Astrocyte (in vitro differentiated cells and primary cell): ENCODE measurements around the gene FLCN. TPM values are rescaled to one million over a fixed set of nuclear protein-coding genes. Genes with fewer than 3 reads are reported as not detected.
"Not testable (repeated sequence)": the region's sequence is repeated elsewhere in the genome, so short reads cannot be mapped to it uniquely, and the experiment has no call there.

ENCODE experiments used
- DNase-seq: peaks from one replicate; pipeline ENCODE4 v3.0.0-alpha.2; 2010; ENCODE audit warnings: low read depth
- FAIRE-seq: peaks from 2 replicates; lab custom pipeline; 2011; peaks lifted over from hg19 to GRCh38; lab: Jason Lieb, UNC
- H2AFZ ChIP-seq: 2 replicates; pipeline ENCODE4 v1.6.0; 2012; ENCODE audit warnings: low read depth, low read length, inconsistent platforms
- H3K27ac ChIP-seq: 2 replicates; pipeline ENCODE4 v1.5.1; 2011; ENCODE audit warnings: low read depth, low read length, inconsistent platforms
- H3K27me3 ChIP-seq: 2 replicates; pipeline ENCODE4 v1.6.0; 2011; ENCODE audit warnings: low read length, inconsistent platforms; ENCODE audit not compliant: insufficient read depth
- H3K36me3 ChIP-seq: 2 replicates; pipeline ENCODE4 v1.5.1; 2011; ENCODE audit warnings: low read length, inconsistent platforms; ENCODE audit not compliant: insufficient read depth
- H3K4me1 ChIP-seq: 2 replicates; pipeline ENCODE4 v1.5.1; 2011; ENCODE audit warnings: low read length, inconsistent platforms; ENCODE audit not compliant: insufficient read depth
- H3K4me2 ChIP-seq: 2 replicates; pipeline ENCODE4 v1.6.0; 2012; ENCODE audit warnings: low read length, inconsistent platforms
- H3K4me3 ChIP-seq: 2 replicates; pipeline ENCODE4 v1.5.1; 2011; ENCODE audit warnings: low read depth, mild to moderate bottlenecking, low read length, inconsistent platforms; ENCODE audit not compliant: insufficient read depth
- H3K79me2 ChIP-seq: 2 replicates; pipeline ENCODE4 v1.6.0; 2012; ENCODE audit warnings: mild to moderate bottlenecking, low read length, inconsistent platforms; ENCODE audit not compliant: insufficient read depth
- H3K9ac ChIP-seq: 2 replicates; pipeline ENCODE4 v1.6.0; 2012; ENCODE audit warnings: mild to moderate bottlenecking, low read length, inconsistent platforms
- H3K9me3 ChIP-seq: 2 replicates; pipeline ENCODE4 v1.5.1; 2012; ENCODE audit warnings: low read depth, mild to moderate bottlenecking, low read length, inconsistent platforms; ENCODE audit not compliant: insufficient read depth
- H4K20me1 ChIP-seq: 2 replicates; pipeline ENCODE4 v1.6.0; 2012; ENCODE audit warnings: low read length, inconsistent platforms; ENCODE audit not compliant: insufficient read depth
- H3K27ac Mint-ChIP-seq: one replicate; pipeline ENCODE4 v1.8.0; 2021; ENCODE audit warnings: mild to moderate bottlenecking, mixed read lengths; ENCODE audit not compliant: unreplicated experiment
- H3K27me3 Mint-ChIP-seq: one replicate; pipeline ENCODE4 v1.8.0; 2021; ENCODE audit warnings: low read depth, mixed read lengths; ENCODE audit not compliant: unreplicated experiment
- H3K36me3 Mint-ChIP-seq: one replicate; pipeline ENCODE4 v1.8.0; 2021; ENCODE audit warnings: low read depth, mixed read lengths; ENCODE audit not compliant: unreplicated experiment
- H3K4me1 Mint-ChIP-seq: one replicate; pipeline ENCODE4 v1.8.0; 2021; ENCODE audit warnings: low read depth, mixed read lengths; ENCODE audit not compliant: unreplicated experiment
- H3K4me3 Mint-ChIP-seq: one replicate; pipeline ENCODE4 v1.8.0; 2021; ENCODE audit warnings: mild to moderate bottlenecking, moderate library complexity, mixed read lengths; ENCODE audit not compliant: unreplicated experiment
- H3K9me3 Mint-ChIP-seq: one replicate; pipeline ENCODE4 v1.8.0; 2021; ENCODE audit warnings: mild to moderate bottlenecking, mixed read lengths; ENCODE audit not compliant: unreplicated experiment
- EZH2 ChIP-seq: IDR thresholded peaks from 2 replicates; pipeline ENCODE4 v1.6.1; 2012; ENCODE audit warnings: mild to moderate bottlenecking, low read length, inconsistent platforms; ENCODE audit not compliant: insufficient read depth
- total RNA-seq: library from RNA; stranded (reverse); gene quantifications from 2 replicates; pipeline ENCODE4 v1.2.1, GENCODE V29; 2021
- TF ChIP-seq, protein P1 (sequence below): IDR thresholded peaks from 2 replicates; pipeline ENCODE4 v1.5.1; 2011; ENCODE audit warnings: low read depth, mild to moderate bottlenecking, inconsistent platforms, low read length, moderate library complexity; ENCODE audit not compliant: insufficient read depth

Gene FLCN
- total RNA-seq, 1 donor from 2014 or later: 40.0 TPM

DNA sequence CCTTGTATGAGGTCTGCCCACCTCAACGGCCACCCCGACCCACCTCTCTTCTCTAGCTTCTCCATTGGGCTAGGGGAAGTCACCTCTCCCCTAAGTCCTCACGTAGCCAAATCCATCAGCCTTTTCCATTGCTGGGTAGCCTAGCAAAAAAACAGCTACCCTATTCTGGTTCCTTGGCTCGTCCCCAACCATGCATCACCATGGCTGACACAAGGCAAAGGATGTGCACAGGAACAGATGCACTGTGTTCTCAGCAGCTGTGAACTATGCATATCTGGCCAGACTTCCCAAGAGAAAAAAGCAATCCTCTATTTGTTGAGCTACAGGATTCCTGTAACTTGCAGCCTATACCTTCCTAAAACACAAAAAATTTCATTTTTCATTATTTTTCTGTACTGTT is 22.0 kb upstream of the FLCN start:
- no peak overlapping the region for H3K27ac ChIP-seq
- FAIRE-seq (no peak), DNase-seq (no peak)
- no peaks in the 10 kb centered on the region for H3K79me2 ChIP-seq
- Mint-ChIP-seq H3K27ac (no peak overlapping the region), H3K9me3 (no peaks in the 10 kb centered on the region), H3K27me3 (no peaks in the 10 kb centered on the region), H3K36me3 (peaks cover 26% of the 10 kb centered on the region), H3K4me3 (peak overlapping the region; percentile 4), H3K4me1 (no peaks in the 10 kb centered on the region)
- H3K9ac ChIP-seq: no peak overlapping the region
- H3K4me1 ChIP-seq: no peaks in the 10 kb centered on the region
- TF ChIP-seq, protein P1, sequence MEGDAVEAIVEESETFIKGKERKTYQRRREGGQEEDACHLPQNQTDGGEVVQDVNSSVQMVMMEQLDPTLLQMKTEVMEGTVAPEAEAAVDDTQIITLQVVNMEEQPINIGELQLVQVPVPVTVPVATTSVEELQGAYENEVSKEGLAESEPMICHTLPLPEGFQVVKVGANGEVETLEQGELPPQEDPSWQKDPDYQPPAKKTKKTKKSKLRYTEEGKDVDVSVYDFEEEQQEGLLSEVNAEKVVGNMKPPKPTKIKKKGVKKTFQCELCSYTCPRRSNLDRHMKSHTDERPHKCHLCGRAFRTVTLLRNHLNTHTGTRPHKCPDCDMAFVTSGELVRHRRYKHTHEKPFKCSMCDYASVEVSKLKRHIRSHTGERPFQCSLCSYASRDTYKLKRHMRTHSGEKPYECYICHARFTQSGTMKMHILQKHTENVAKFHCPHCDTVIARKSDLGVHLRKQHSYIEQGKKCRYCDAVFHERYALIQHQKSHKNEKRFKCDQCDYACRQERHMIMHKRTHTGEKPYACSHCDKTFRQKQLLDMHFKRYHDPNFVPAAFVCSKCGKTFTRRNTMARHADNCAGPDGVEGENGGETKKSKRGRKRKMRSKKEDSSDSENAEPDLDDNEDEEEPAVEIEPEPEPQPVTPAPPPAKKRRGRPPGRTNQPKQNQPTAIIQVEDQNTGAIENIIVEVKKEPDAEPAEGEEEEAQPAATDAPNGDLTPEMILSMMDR: no peak
- TF ChIP-seq EZH2: no peak
- no peaks in the 10 kb centered on the region for H3K27me3 ChIP-seq
- no peaks in the 10 kb centered on the region for H3K9me3 ChIP-seq
- H3K4me2 ChIP-seq: no peak overlapping the region
- H2AFZ ChIP-seq: no peak overlapping the region
- peaks cover 10% of the 10 kb centered on the region for H4K20me1 ChIP-seq
- H3K36me3 ChIP-seq: peaks cover 39% of the 10 kb centered on the region
- no peak overlapping the region for H3K4me3 ChIP-seq

DNA sequence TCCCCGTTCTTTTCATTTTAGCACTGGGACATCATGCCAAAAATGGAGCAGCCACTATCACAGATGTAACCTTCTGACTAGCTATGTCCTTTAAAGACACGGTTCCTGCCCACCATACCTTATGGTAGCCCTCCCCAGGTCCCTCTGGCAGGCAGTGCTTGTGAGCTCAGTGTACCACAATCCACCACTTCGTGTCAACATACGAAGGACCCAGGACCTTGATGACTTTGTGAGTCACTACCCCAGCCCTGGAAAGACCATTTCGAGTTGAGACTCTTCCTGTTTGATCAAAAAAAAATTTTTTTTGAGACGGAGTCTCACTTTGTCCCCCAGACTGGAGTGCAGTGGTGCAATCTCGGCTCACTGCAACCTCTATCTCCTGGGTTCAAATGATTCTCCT is 21.0 kb upstream of the FLCN start:
- Histone ChIP-seq H3K9me3 (no peaks in the 10 kb centered on the region), H2AFZ (no peak overlapping the region), H3K79me2 (no peaks in the 10 kb centered on the region), H3K9ac (no peak overlapping the region), H3K4me3 (no peak overlapping the region), H3K4me1 (no peaks in the 10 kb centered on the region), H3K4me2 (no peak overlapping the region), H3K27ac (no peak overlapping the region), H3K36me3 (peaks cover 43% of the 10 kb centered on the region), H3K27me3 (no peaks in the 10 kb centered on the region), H4K20me1 (peaks cover 10% of the 10 kb centered on the region)
- DNase-seq (no peak), FAIRE-seq (no peak)
- Mint-ChIP-seq H3K27me3 (no peaks in the 10 kb centered on the region), H3K4me1 (no peaks in the 10 kb centered on the region), H3K4me3 (no peak overlapping the region), H3K36me3 (peaks cover 23% of the 10 kb centered on the region), H3K9me3 (no peaks in the 10 kb centered on the region), H3K27ac (no peak overlapping the region)
- TF ChIP-seq EZH2: no peak
- TF ChIP-seq, protein P1: no peak

DNA sequence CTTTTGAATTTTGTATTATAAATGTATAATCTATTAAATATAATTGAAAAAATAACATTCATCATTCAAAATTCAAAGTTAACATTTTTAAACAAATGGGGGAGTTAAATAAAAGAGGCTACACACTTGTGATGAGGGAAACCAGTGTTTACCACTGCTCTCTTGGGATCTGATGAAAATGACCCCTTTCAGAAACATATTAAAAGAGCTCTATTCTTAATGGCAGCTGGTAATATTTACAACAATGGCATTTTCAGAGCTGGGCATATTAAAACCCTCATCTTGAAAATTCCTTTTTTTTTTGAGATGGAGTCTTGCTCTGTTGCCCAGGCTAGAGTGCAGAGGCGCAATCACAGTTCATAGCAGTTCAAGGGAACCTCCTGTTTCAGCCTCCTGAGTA is 19.3 kb upstream of the FLCN start:
- H3K27ac Mint-ChIP-seq: no peak overlapping the region

DNA sequence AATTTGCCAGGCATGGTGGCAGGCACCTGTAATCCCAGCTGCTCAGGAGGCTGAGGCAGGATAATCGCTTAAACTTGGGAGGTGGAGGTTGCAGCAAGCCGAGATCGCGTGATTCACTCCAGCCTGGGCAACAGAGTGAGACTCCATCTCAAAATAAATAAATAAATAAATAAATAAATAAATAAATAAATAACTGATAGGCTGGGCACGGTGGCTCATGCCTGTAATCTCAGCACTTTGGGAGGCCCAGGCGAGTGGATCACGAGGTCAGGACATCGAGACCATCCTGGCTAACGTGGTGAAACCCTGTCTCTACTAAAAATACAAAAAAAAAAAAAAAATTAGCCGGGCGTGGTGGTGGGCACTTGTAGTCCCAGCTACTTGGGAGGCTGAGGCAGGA is 18.7 kb upstream of the FLCN start:
- H3K4me3 ChIP-seq, H4K20me1 ChIP-seq, H3K9ac ChIP-seq, H3K79me2 ChIP-seq, H3K4me1 ChIP-seq, H3K9me3 Mint-ChIP-seq, H3K27me3 ChIP-seq, DNase-seq, H3K27me3 Mint-ChIP-seq, H3K4me1 Mint-ChIP-seq, H3K4me3 Mint-ChIP-seq, H3K9me3 ChIP-seq, H3K27ac Mint-ChIP-seq, H3K4me2 ChIP-seq, H2AFZ ChIP-seq, FAIRE-seq, H3K27ac ChIP-seq: not testable (repeated sequence)
- H3K36me3 ChIP-seq: peaks cover 44% of the 10 kb centered on the region
- peaks cover 26% of the 10 kb centered on the region for H3K36me3 Mint-ChIP-seq

More for the DNA sequence above, 19.3 kb upstream of the FLCN start:
- H3K36me3 ChIP-seq: peaks cover 48% of the 10 kb centered on the region
- no peaks in the 10 kb centered on the region for H3K27me3 Mint-ChIP-seq
- H3K4me2 ChIP-seq: no peak overlapping the region
- TF ChIP-seq, protein P1: no peak
- no peak for TF ChIP-seq EZH2
- no peaks in the 10 kb centered on the region for H3K4me1 Mint-ChIP-seq
- H3K9me3 ChIP-seq: no peaks in the 10 kb centered on the region
- peaks cover 25% of the 10 kb centered on the region for H3K36me3 Mint-ChIP-seq
- H3K27me3 ChIP-seq: no peaks in the 10 kb centered on the region
- no peak overlapping the region for H3K9ac ChIP-seq
- H3K9me3 Mint-ChIP-seq: no peaks in the 10 kb centered on the region
- no peak overlapping the region for H3K27ac ChIP-seq
- no peak overlapping the region for H3K4me3 Mint-ChIP-seq
- no peak overlapping the region for H2AFZ ChIP-seq
- FAIRE-seq (no peak), DNase-seq (no peak)
- H3K4me3 ChIP-seq: no peak overlapping the region
- no peaks in the 10 kb centered on the region for H3K4me1 ChIP-seq
- no peaks in the 10 kb centered on the region for H3K79me2 ChIP-seq
- H4K20me1 ChIP-seq: peaks cover 6% of the 10 kb centered on the region
